HepG2 (cell line): ENCODE measurements around the gene SNAPC3.

ENCODE experiments used
- CTCF ChIP-seq: sonication (generic); formaldehyde crosslinking; IDR thresholded peaks from 2 replicates; pipeline ENCODE4 v1.5.0; 2020; ENCODE audit warnings: mild to moderate bottlenecking, missing genetic modification reagents, moderate library complexity
- NFE2 ChIP-seq: sonication (generic); formaldehyde crosslinking; IDR thresholded peaks from 2 replicates; pipeline ENCODE4 v1.4.0; 2020; ENCODE audit warnings: missing genetic modification reagents
- NFRKB ChIP-seq: fragments of 450-650 bp; IDR thresholded peaks from 2 replicates; pipeline ENCODE4 v1.6.1; 2017
- REST ChIP-seq, 2 experiments: IDR thresholded peaks; 2 replicates each; pipeline ENCODE4 v1.6.1; 2011 to 2012; ENCODE audit warnings: low read length in 2 of 2, borderline replicate concordance in 1 of 2, low read depth in 1 of 2, mild to moderate bottlenecking in 1 of 2, moderate library complexity in 1 of 2
- ZNF558 ChIP-seq: sonication (generic); formaldehyde crosslinking; IDR thresholded peaks from 2 replicates; pipeline ENCODE4 v1.9.0; 2022; ENCODE audit warnings: mild to moderate bottlenecking, missing genetic modification reagents, borderline replicate concordance

- TF ChIP-seq NFRKB (no peak), ZNF558 (CRISPR knock-in tag) (no peak), REST (IDR thresholded peaks at IDR 0.05; ENCODE audit: borderline replicate concordance in 1 of 2, low read depth in 1 of 2, low read length in 2 of 2) (no peak), NFE2 (no peak), CTCF (CRISPR knock-in tag) (peak; percentile 18; the same call in 1 of the 2 replicates)
Measured at GRCh38 chr9:15374825-15375224, 47.9 kb upstream of the SNAPC3 start.
